Common myeloid progenitor, CD34-positive (primary cell): ENCODE data around the gene SBF2.

Experiments
- CTCF ChIA-PET: fragments of 350-600 bp; sonication (Branson Sonifier 250); formaldehyde crosslinking; loops from one replicate; lab custom pipeline; 2021; ENCODE audit warnings: antibody characterized with exemption; lab: Charles Lee
- POLR2A ChIA-PET: fragments of 350-600 bp; sonication (Branson Sonifier 250); formaldehyde crosslinking; loops from one replicate; lab custom pipeline; 2021; ENCODE audit warnings: antibody characterized with exemption; lab: Charles Lee
- DNase-seq, 3 donors: peaks; one replicate each; pipeline versions ENCODE4 v3.0.0 to v3.0.0-alpha.2; 2013
- H3K27ac ChIP-seq, 2 experiments: 1 replicate in 1 of 2; 2 replicates in 1 of 2; pipeline ENCODE4 v1.7.0; 2013; ENCODE audit warnings: inconsistent platforms in 2 of 2, low read length in 2 of 2, mild to moderate bottlenecking in 2 of 2, low read depth in 1 of 2, moderate library complexity in 1 of 2; ENCODE audit not compliant: severe bottlenecking in 2 of 2, insufficient read depth in 1 of 2, poor library complexity in 1 of 2
- H3K27me3 ChIP-seq, 5 experiments: replicated peaks in 2 of 5; 1 replicate in 3 of 5; 2 replicates in 2 of 5; pipeline versions ENCODE4 v1.6.1 to v1.7.0; 2013; ENCODE audit warnings: low read length in 4 of 5, mild to moderate bottlenecking in 2 of 5, moderate library complexity in 2 of 5, inconsistent platforms in 1 of 5; ENCODE audit not compliant: insufficient read depth in 5 of 5, control insufficient read depth in 4 of 5
- H3K36me3 ChIP-seq, 4 experiments: 1 replicate in 2 of 4; 2 replicates in 2 of 4; pipeline versions ENCODE4 v1.6.1 to v1.7.0; 2013; ENCODE audit warnings: low read length in 3 of 4, control low read depth in 1 of 4, mild to moderate bottlenecking in 1 of 4; ENCODE audit not compliant: control insufficient read depth in 4 of 4, insufficient read depth in 4 of 4
- H3K4me1 ChIP-seq, 4 experiments: 1 replicate in 3 of 4; 2 replicates in 1 of 4; pipeline versions ENCODE4 v1.6.1 to v1.7.1; 2013; ENCODE audit warnings: low read length in 3 of 4, mild to moderate bottlenecking in 3 of 4, control low read depth in 1 of 4, inconsistent platforms in 1 of 4, moderate library complexity in 1 of 4; ENCODE audit not compliant: control insufficient read depth in 4 of 4, insufficient read depth in 4 of 4; ENCODE audit errors: control extremely low read depth in 1 of 4
- H3K4me3 ChIP-seq, 7 experiments: 1 replicate in 4 of 7; 2 replicates in 3 of 7; pipeline versions ENCODE4 v1.5.1 to v1.7.0; 2013; ENCODE audit warnings: mild to moderate bottlenecking in 7 of 7, low read length in 6 of 7, moderate library complexity in 6 of 7, inconsistent platforms in 2 of 7, low read depth in 2 of 7, control low read depth in 1 of 7; ENCODE audit not compliant: insufficient read depth in 4 of 7, control insufficient read depth in 1 of 7; ENCODE audit errors: extremely low read depth in 1 of 7
- H3K9me3 ChIP-seq, 5 experiments: 1 replicate in 4 of 5; 2 replicates in 1 of 5; pipeline versions ENCODE4 v1.6.1 to v1.7.1; 2013; ENCODE audit warnings: low read length in 4 of 5, mild to moderate bottlenecking in 2 of 5, inconsistent platforms in 1 of 5, low read depth in 1 of 5, moderate library complexity in 1 of 5; ENCODE audit not compliant: control insufficient read depth in 4 of 5, insufficient read depth in 2 of 5; ENCODE audit errors: control extremely low read depth in 1 of 5
- WGBS: methylation state at CpG from one replicate; pipeline ENCODE4 v1.1.5; 2013; ENCODE audit not compliant: insufficient coverage; 5-methylcytosine and 5-hydroxymethylcytosine counted together

Gene SBF2

DNA sequence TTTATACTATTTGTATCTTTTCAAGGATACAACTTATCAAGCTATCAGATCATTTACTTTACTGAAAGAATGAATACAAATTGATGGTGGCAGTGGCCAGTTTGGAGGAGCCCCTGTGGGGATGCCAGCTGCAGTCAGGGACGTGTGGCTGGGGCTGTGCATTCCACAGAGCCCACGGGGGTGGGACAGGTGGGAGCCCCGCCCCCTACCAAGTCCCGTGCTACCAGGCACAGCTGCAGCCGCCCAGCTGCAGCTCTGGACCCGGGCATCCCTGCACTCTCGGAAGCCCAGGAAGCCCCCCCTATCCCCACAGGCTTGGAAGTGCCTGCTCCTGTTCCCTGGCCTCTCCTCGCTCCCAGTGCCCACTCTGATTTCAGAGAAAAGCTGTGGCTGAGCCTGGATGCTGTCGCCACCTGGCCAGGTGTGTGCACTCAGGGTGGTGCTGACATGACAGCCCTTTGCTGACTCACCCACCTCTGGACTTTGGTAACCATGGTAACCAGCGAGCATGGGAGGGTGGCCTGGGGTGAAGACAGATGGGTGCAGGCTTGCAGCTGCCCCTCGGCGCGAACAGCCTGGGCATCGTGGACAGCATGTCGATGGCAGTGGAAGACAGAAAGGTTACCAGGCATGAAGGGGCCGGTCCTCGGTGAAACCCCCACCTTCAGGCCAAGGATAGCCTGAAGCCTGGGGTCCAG is 138.1 kb downstream of the SBF2 start:
- H3K4me3 ChIP-seq: no peak overlapping the region
- no peak for DNase-seq
- no peak overlapping the region for H3K27ac ChIP-seq
- H3K36me3 ChIP-seq: peaks cover 0 to 1% (median 0%) of the 10 kb centered on the region in 4 experiments
- ChIA-PET CTCF (no interaction called here), POLR2A (no interaction called here)
- WGBS: 98% methylated on average over 12 of the region's 17 CpGs
- H3K27me3 ChIP-seq: no peaks in the 10 kb centered on the region
- H3K9me3 ChIP-seq: peaks cover 0 to 24% (median 3%) of the 10 kb centered on the region in 5 experiments
- no peaks in the 10 kb centered on the region for H3K4me1 ChIP-seq

DNA sequence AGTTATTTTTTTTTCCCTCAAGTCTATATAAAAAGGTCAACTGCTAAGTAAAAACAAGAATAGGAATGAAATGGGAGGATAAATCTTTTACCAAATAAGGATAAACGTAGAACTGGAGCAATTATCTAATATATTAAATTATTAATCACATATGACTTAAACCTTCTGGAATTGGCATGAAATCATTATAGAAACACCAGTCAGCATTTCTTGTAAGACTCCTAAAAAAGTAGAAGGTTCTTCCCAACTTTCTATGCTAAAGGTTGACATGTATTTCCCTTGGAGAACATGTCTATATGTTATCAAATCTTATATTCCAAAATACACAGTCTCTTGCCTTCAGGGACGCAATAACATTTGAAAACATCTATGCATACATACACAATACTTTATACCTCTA is 143.2 kb downstream of the SBF2 start:
- ChIA-PET POLR2A (no interaction called here), CTCF (no interaction called here)
- DNase-seq: no peak
- H3K9me3 ChIP-seq: peaks cover 0 to 9% (median 0%) of the 10 kb centered on the region in 5 experiments
- no peaks in the 10 kb centered on the region for H3K36me3 ChIP-seq
- no peaks in the 10 kb centered on the region for H3K27me3 ChIP-seq
- H3K4me1 ChIP-seq: no peaks in the 10 kb centered on the region
- H3K27ac ChIP-seq: no peak overlapping the region
- 100% methylated on average over 1 of the region's 2 CpGs for WGBS
- H3K4me3 ChIP-seq: no peak overlapping the region

DNA sequence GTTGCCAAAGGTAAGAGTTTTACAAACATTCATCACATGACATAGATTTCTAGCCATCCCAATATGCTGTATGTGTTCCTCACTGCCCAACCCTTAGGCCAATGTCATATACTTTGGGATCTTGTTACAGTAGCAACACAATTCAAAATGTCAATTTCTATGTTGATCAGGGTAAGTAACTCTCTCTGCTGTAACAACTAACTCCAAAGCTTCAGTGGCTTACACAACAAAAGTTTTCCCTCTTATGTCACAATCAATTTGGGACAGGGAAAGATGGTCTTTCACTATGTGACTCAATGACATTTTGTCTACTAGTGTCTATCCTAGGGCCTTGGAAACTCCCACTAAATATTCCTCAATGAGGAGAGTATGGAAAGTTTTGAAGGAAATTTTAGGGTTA is 144.5 kb downstream of the SBF2 start:
- peaks cover 0 to 9% (median 0%) of the 10 kb centered on the region in 5 experiments for H3K9me3 ChIP-seq
- POLR2A ChIA-PET: no interaction called here
- H3K36me3 ChIP-seq: no peaks in the 10 kb centered on the region
- CTCF ChIA-PET: no interaction called here
- no peak overlapping the region for H3K27ac ChIP-seq
- no peak overlapping the region for H3K4me3 ChIP-seq
- no peak for DNase-seq
- no peaks in the 10 kb centered on the region for H3K27me3 ChIP-seq
- H3K4me1 ChIP-seq: no peaks in the 10 kb centered on the region

DNA sequence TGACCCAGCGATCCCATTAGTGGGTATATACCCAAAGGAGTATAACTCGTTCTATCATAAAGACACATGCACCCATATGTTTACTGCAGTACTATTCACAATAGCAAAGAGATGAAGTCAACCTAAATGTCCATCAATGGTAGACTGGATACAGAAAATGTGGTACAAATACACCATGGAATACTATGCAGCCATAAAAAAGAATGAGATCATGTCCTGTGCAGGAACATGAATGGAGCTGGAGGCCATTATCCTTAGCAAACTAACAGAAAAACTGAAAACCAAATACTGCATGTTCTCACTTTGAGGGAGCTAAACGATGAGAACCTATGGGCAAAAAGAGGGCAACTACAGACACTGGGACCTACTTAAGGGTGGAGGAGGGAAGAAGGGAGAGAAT is 146.8 kb downstream of the SBF2 start:
- H3K27ac ChIP-seq: no peak overlapping the region
- no peak overlapping the region for H3K4me3 ChIP-seq
- no peaks in the 10 kb centered on the region for H3K27me3 ChIP-seq
- H3K4me1 ChIP-seq: no peaks in the 10 kb centered on the region
- WGBS: 100% methylated on average over 3 of the region's 3 CpGs
- ChIA-PET POLR2A (no interaction called here), CTCF (no interaction called here)
- H3K9me3 ChIP-seq: peaks cover 0 to 6% (median 0%) of the 10 kb centered on the region in 5 experiments
- no peak for DNase-seq
- no peaks in the 10 kb centered on the region for H3K36me3 ChIP-seq

DNA sequence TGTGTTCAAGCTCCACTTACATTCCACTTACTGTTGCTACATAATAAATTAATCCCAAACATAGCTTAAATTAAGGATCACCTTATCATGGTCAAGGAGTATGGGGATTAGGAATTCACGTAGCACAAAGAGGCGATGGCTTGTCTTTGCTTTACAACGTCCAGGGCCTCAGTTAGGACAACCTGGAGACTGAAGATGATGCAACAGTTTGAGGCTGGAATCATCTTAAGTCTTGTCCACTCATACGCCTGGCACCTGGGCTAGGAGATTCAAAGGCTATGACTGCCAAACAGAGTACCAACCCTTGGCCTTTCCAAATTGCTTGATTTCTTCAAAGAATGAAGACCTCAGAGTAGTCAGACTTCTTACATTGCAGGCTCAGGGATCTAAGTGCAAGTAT is 149.1 kb downstream of the SBF2 start:
- Histone ChIP-seq H3K9me3 (peaks cover 0 to 6% (median 0%) of the 10 kb centered on the region in 5 experiments), H3K36me3 (no peaks in the 10 kb centered on the region), H3K27me3 (no peaks in the 10 kb centered on the region), H3K4me3 (no peak overlapping the region), H3K4me1 (no peaks in the 10 kb centered on the region), H3K27ac (no peak overlapping the region)
- ChIA-PET CTCF (no interaction called here), POLR2A (no interaction called here)
- DNase-seq: no peak
- WGBS: 96% methylated on average over 4 of the region's 4 CpGs

DNA sequence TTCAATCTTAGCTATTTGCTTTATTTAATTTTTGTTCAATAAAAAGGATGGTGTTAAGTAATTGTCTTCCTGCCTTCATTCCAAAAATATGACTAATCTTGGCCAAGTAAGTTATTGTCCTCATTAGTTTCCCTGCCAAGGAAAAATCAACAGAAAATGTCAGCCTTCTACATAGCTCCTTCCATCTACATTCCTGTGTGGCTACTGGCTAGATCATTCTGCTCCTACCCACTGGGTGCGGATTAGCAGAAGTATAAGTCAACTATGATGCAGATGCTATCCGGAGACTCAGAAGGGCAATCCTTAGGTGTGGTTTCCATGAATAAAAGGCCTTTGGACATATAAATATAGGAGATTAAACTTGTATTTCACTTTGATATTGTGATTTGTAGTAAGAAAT is 154.4 kb downstream of the SBF2 start:
- Histone ChIP-seq H3K27me3 (no peaks in the 10 kb centered on the region), H3K27ac (no peak overlapping the region), H3K9me3 (peaks cover 0 to 10% (median 4%) of the 10 kb centered on the region in 5 experiments), H3K4me1 (no peaks in the 10 kb centered on the region), H3K36me3 (peaks cover 0 to 2% (median 0%) of the 10 kb centered on the region in 4 experiments), H3K4me3 (no peak overlapping the region)
- 100% methylated on average over 2 of the region's 2 CpGs for WGBS
- CTCF ChIA-PET: interaction anchor here (0.5 kb wide), 1 partner anchor 148 kb away, joined by 3 read pairs; no protein-coding TSS in a partner anchor
- DNase-seq: no peak
- POLR2A ChIA-PET: no interaction called here

DNA sequence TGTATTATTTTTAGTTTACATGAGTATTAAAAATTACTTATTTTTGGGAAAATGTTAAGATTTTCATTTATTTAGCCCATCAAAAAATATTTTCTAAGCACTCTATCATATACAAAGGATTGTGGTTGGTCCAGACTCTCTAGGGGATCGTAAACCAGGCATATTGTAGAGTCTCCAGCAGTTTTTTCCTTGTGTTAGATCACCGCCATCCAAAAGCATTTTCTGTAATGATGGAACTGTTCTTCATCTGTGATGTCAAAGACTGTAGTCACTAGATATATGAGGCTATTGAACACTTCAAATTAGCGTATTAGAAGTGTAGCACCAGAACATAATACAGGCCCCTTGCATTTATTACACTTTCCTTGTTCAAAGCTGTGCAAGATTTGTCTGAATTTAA is 154.9 kb downstream of the SBF2 start:
- WGBS: no CpG with 5 or more reads among the region's 3 CpGs
- Histone ChIP-seq H3K4me1 (no peaks in the 10 kb centered on the region), H3K27me3 (no peaks in the 10 kb centered on the region), H3K4me3 (no peak overlapping the region), H3K27ac (no peak overlapping the region), H3K9me3 (peaks cover 0 to 10% (median 4%) of the 10 kb centered on the region in 5 experiments), H3K36me3 (peaks cover 0 to 2% (median 0%) of the 10 kb centered on the region in 4 experiments)
- ChIA-PET POLR2A (no interaction called here), CTCF (interaction anchor here (0.5 kb wide), 1 partner anchor 147 kb away, joined by 3 read pairs; no protein-coding TSS in a partner anchor)
- DNase-seq: no peak
